Measurements from ENCODE around the gene MRAP2. TPM values are rescaled to one million over a fixed set of nuclear protein-coding genes. Genes with fewer than 3 reads are reported as not detected.
"Not testable (repeated sequence)": the region's sequence is repeated elsewhere in the genome, so short reads cannot be mapped to it uniquely, and the experiment has no call there.

MRAP2 gene
- total RNA-seq, 2 donors from 2014 or later: 8.5 to 9.2 TPM

- intact Hi-C loops (cut with DNase I, micrococcal nuclease); DNase-seq; ATAC-seq: not testable (repeated sequence)
These were observed 71.8 kb downstream of the MRAP2 start for GRCh38 chr6:84105215-84105924.

DNA sequence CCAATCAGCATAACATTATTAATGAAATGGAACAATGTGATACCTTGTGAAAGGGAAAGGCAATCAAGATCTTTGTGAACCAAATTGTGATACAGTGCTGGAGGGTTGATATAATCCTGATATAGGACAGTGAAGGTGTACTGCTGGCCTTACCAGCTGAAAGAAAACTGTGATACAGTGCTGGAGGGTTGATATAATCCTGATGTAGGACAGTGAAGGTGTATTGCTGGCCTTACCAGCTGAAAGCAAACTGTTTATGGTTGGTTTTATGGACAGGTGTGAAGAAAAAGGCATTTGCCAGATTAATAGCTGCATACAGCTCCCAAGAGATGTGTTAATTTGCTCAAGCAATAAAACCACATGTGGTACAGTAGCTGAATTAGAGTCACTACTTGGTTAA is 73.9 kb downstream of the MRAP2 start:
- ATAC-seq: no peak
- intact Hi-C loops (cut with DNase I, micrococcal nuclease): no loop called here
- DNase-seq: no peak

DNA sequence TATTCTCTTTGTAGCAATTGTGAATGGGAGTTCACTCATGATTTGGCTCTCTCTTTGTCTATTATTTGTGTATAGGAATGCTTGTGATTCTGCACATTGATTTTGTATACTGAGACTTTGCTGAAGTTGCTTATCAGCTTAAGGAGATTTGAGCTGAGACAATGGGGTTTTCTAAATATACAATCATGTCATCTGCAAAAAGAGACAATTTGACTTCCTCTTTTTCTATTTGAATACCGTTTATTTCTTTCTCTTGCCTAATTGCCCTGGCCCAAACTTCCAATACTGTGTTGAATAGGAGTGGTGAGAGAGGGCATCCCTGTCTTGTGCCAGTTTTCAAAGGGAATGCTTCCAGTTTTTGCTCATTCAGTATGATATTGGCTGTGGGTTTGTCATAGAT is 77.8 kb downstream of the MRAP2 start:
- intact Hi-C loops (cut with DNase I, micrococcal nuclease); ATAC-seq; DNase-seq: not testable (repeated sequence)

DNA sequence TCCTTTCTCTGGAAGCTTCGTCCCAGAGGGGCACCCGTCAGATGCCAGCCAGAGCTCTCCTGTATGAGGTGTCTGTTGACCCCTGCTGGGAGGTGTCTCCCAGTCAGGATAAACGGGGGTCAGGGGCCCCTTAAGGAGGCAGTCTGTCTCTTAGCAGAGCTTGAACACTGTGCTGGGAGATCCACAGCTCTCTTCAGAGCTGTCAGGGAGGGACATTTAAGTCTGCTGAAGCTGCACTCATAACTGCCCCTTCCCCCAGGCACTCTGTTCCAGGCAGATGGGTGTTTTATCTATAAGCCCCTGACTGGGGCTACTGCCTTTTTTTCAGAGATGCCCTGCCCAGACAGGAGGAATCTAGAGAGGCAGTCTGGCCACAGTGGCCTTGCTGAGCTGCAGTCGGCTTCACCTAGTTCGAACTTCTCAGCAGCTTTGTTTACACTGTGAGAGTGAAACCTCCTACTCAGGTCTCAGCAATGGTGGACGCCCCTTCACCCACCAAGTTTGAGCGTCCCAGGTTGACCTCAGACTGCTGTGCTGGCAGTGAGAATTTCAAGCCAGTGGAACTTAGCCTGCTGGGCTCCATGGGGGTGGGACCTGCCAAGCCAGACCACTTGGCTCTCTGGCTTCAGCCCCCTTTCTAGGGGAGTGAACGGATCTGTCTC is 81.5 kb downstream of the MRAP2 start:
- DNase-seq; ATAC-seq; intact Hi-C loops (cut with DNase I, micrococcal nuclease): not testable (repeated sequence)

- DNase-seq (no peak), ATAC-seq (no peak)
- intact Hi-C loops (cut with DNase I, micrococcal nuclease): no loop called here
These were observed 84.6 kb downstream of the MRAP2 start for GRCh38 chr6:84118191-84118590.

GRCh38 chr6:84119277-84119676 is 85.7 kb downstream of the MRAP2 start:
- no peak for DNase-seq
- ATAC-seq: no peak
- intact Hi-C loops (cut with DNase I, micrococcal nuclease): no loop called here

DNA sequence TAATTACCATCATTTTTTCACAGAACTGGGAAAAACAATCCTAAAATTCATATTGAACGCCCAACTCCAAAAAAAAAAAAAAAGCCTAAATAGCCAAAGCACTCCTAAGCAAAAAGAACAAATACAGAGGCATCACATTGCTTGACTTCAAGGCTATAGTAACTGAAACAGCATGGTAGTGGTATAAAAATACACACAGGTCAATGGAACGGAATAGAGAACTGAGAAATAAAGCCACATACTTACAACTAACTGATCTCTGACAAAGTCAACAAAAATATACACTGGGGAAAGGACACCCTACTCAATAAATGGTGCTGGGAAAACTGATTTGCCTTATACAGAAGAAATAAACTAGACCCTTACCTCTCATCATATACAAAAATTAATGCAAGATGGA is 89.6 kb downstream of the MRAP2 start:
- intact Hi-C loops (cut with DNase I, micrococcal nuclease): no loop called here

DNA sequence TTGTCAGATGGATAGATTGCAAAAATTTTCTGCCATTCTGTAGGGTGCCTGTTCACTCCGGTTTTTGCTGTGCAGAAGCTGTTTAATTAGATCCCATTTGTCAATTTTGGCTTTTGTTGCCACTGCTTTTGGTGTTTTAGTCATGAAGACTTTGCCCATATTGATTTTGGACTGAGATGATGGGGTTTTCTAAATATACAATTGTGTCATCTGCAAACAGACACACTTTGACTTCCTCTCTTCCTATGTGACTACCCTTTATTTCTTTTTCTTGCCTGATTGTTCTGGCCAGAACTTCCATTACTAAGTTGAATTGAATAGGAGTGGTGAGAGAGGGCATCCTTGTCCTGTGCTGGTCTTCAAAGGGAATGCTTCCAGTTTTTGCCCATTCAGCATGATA is 96.0 kb downstream of the MRAP2 start:
- ATAC-seq; intact Hi-C loops (cut with DNase I, micrococcal nuclease); DNase-seq: not testable (repeated sequence)

More for the DNA sequence above, 89.6 kb downstream of the MRAP2 start:
- no peak for ATAC-seq
- no peak for DNase-seq

DNA sequence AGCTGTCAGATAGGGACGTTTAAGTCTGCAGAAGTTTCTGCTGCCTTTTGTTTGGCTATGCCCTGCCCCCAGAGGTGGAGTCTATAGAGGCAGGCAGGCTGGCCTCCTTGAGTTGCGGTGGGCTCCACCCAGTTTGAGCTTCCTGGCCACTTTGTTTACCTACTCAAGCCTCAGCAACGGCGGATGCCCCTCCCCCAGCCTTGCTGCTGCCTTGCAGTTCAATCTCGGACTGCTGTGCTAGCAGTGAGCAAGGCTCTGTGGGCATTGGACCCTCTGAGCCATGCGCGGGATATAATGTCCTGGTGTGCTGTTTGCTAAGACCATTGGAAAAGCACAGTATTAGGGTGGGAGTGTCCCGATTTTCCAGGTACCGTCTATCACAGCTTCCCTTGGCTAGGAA is 99.8 kb downstream of the MRAP2 start:
- intact Hi-C loops (cut with DNase I, micrococcal nuclease); DNase-seq; ATAC-seq: not testable (repeated sequence)

GRCh38 chr6:84135291-84135690 is 101.7 kb downstream of the MRAP2 start:
- no peak for ATAC-seq
- intact Hi-C loops (cut with DNase I, micrococcal nuclease): no loop called here

GRCh38 chr6:84136364-84137050 is 102.9 kb downstream of the MRAP2 start:
- DNase-seq (no peak), ATAC-seq (no peak)
- intact Hi-C loops (cut with DNase I, micrococcal nuclease): no loop called here

More at GRCh38 chr6:84135291-84135690, 101.7 kb downstream of the MRAP2 start:
- DNase-seq: no peak

GRCh38 chr6:84137051-84137375 is 103.4 kb downstream of the MRAP2 start:
- DNase-seq: no peak
- ATAC-seq: no peak
- intact Hi-C loops (cut with DNase I, micrococcal nuclease): no loop called here

GRCh38 chr6:84137989-84138575 is 104.5 kb downstream of the MRAP2 start:
- ATAC-seq: no peak
- DNase-seq: no peak
- intact Hi-C loops (cut with DNase I, micrococcal nuclease): no loop called here

- ATAC-seq: no peak
- intact Hi-C loops (cut with DNase I, micrococcal nuclease): no loop called here
- DNase-seq: no peak
These were observed 105.7 kb downstream of the MRAP2 start for GRCh38 chr6:84139311-84139710.

Other genes with a start within 250 kb of the MRAP2 start
- gene RIPPLY2, start 180.4 kb upstream of the MRAP2 start, total RNA-seq: under 1 TPM in 1 of 2 donors, not detected in 1; 0.22 TPM
- gene CYB5R4, start 174.1 kb upstream of the MRAP2 start, total RNA-seq: 10 to 100 TPM; 30.5 to 31.9 TPM
- gene CEP162, start 193.9 kb downstream of the MRAP2 start, total RNA-seq: 1 to 10 TPM; 8.0 to 8.5 TPM